ENCODE results near the gene MAGI2.

Gene MAGI2

DNA sequence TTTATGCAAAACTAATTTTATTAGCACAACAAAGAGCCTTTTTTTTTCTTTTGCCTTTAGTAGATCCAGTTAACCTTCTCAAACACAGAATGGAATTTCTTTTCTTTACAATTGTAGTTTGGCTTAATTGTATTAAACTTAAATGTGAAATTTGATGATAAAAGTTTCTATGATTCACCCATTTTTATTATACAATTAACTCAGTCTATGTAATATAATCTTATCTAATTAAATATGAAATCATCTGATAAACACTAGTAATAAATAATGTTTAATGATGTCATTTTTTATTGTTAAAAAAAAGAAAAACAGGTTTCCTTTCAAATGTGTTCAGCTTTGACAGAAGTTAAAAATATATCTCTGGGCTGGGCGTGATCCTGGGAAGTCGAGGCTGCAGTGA, 1095.8 kb downstream of the MAGI2 start:
- H4K20me1 ChIP-seq (ENCODE audit: low read depth, low read length): no peaks in the 10 kb centered on the region

DNA sequence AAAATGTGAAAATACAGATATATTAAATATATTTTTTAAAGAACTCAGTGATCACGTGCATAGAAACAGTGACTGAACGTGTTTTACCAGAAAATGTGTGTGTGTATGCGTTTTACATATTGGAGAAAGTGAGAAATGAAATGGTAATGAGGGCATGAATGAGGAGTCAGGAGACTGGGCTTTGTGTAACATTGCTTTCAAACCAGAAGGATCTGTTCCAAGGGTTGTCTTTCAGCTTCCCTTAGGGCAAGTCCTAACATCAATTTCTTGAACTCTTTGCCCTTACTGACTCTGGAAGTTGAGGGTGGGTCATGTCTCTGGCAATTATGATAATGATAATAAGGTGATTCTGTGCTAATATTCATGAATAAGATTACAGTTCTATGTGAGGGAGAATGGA, 1097.6 kb downstream of the MAGI2 start:
- Histone ChIP-seq H3K27ac (ENCODE audit: low read depth, low read length) (no peak overlapping the region), H3K4me2 (ENCODE audit: low read depth, low read length, poor library complexity, severe bottlenecking) (no peak overlapping the region)

More for the DNA sequence above, 1095.8 kb downstream of the MAGI2 start:
- H3K4me2 ChIP-seq (ENCODE audit: low read depth, low read length, poor library complexity, severe bottlenecking): no peak overlapping the region
- H3K36me3 ChIP-seq (ENCODE audit: low read length): no peaks in the 10 kb centered on the region
- no peak overlapping the region for H3K4me3 ChIP-seq (ENCODE audit: insufficient read depth, low read length, poor library complexity, severe bottlenecking)
- no peaks in the 10 kb centered on the region for H3K9me3 ChIP-seq (ENCODE audit: insufficient read depth, low read length)
- no peak overlapping the region for H2AFZ ChIP-seq (ENCODE audit: low read depth, low read length, severe bottlenecking)
- TF ChIP-seq EZH2phosphoT487 (conservative IDR thresholded peaks at IDR 0.05; ENCODE audit: low read length): no peak
- TF ChIP-seq, protein P1, sequence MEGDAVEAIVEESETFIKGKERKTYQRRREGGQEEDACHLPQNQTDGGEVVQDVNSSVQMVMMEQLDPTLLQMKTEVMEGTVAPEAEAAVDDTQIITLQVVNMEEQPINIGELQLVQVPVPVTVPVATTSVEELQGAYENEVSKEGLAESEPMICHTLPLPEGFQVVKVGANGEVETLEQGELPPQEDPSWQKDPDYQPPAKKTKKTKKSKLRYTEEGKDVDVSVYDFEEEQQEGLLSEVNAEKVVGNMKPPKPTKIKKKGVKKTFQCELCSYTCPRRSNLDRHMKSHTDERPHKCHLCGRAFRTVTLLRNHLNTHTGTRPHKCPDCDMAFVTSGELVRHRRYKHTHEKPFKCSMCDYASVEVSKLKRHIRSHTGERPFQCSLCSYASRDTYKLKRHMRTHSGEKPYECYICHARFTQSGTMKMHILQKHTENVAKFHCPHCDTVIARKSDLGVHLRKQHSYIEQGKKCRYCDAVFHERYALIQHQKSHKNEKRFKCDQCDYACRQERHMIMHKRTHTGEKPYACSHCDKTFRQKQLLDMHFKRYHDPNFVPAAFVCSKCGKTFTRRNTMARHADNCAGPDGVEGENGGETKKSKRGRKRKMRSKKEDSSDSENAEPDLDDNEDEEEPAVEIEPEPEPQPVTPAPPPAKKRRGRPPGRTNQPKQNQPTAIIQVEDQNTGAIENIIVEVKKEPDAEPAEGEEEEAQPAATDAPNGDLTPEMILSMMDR (IDR thresholded peaks at IDR 0.05; ENCODE audit: insufficient read depth, low read length, poor library complexity, severe bottlenecking): no peak
- no peaks in the 10 kb centered on the region for H3K27me3 ChIP-seq (ENCODE audit: low read length)
- no peaks in the 10 kb centered on the region for H3F3A ChIP-seq (ENCODE audit: insufficient read depth)
- H3K9me2 ChIP-seq (replicated peaks; ENCODE audit: insufficient read depth, low read length): no peaks in the 10 kb centered on the region
- no peak overlapping the region for H3K27ac ChIP-seq (ENCODE audit: low read depth, low read length)
- H3K9ac ChIP-seq (ENCODE audit: low read length): no peak overlapping the region
- no peaks in the 10 kb centered on the region for H3K79me2 ChIP-seq (ENCODE audit: insufficient read depth, low read length)

DNA sequence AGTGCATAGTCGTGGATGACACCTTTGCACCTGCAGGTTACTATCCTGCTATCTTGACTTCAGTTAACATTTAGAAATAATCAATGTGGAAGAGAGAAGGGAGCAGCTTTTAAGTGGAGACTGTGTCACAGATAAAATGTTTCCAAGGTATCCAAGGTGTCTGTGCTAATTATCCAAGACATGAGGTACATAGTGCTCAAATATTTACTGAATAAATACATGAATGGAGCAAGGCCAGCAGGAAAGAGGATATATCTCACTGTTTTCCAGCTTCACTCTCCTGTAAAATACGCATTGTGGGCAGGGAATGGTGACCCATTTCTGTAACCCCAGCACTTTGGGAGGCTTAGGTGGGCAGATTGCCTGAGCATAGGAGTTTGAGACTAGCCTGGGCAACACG, 1102.5 kb downstream of the MAGI2 start:
- H3K9me3 ChIP-seq (ENCODE audit: insufficient read depth, low read length): no peaks in the 10 kb centered on the region
- H4K20me1 ChIP-seq (ENCODE audit: low read depth, low read length): no peaks in the 10 kb centered on the region
- no peak overlapping the region for H2AFZ ChIP-seq (ENCODE audit: low read depth, low read length, severe bottlenecking)
- no peaks in the 10 kb centered on the region for H3F3A ChIP-seq (ENCODE audit: insufficient read depth)
- no peak for TF ChIP-seq EZH2phosphoT487 (conservative IDR thresholded peaks at IDR 0.05; ENCODE audit: low read length)
- TF ChIP-seq, protein P1 (IDR thresholded peaks at IDR 0.05; ENCODE audit: insufficient read depth, low read length, poor library complexity, severe bottlenecking): no peak
- no peak overlapping the region for H3K9ac ChIP-seq (ENCODE audit: low read length)
- no peaks in the 10 kb centered on the region for H3K27me3 ChIP-seq (ENCODE audit: low read length)
- H3K27ac ChIP-seq (ENCODE audit: low read depth, low read length): no peak overlapping the region
- no peaks in the 10 kb centered on the region for H3K36me3 ChIP-seq (ENCODE audit: low read length)
- no peaks in the 10 kb centered on the region for H3K9me2 ChIP-seq (replicated peaks; ENCODE audit: insufficient read depth, low read length)
- H3K79me2 ChIP-seq (ENCODE audit: insufficient read depth, low read length): no peaks in the 10 kb centered on the region
- no peak overlapping the region for H3K4me2 ChIP-seq (ENCODE audit: low read depth, low read length, poor library complexity, severe bottlenecking)
- H3K4me3 ChIP-seq (ENCODE audit: insufficient read depth, low read length, poor library complexity, severe bottlenecking): no peak overlapping the region

More for the DNA sequence above, 1097.6 kb downstream of the MAGI2 start:
- H3K79me2 ChIP-seq (ENCODE audit: insufficient read depth, low read length): no peaks in the 10 kb centered on the region
- H2AFZ ChIP-seq (ENCODE audit: low read depth, low read length, severe bottlenecking): no peak overlapping the region
- H3K9ac ChIP-seq (ENCODE audit: low read length): no peak overlapping the region
- no peaks in the 10 kb centered on the region for H4K20me1 ChIP-seq (ENCODE audit: low read depth, low read length)
- H3K9me3 ChIP-seq (ENCODE audit: insufficient read depth, low read length): no peaks in the 10 kb centered on the region
- no peaks in the 10 kb centered on the region for H3K27me3 ChIP-seq (ENCODE audit: low read length)
- no peaks in the 10 kb centered on the region for H3K36me3 ChIP-seq (ENCODE audit: low read length)
- H3K4me3 ChIP-seq (ENCODE audit: insufficient read depth, low read length, poor library complexity, severe bottlenecking): no peak overlapping the region
- no peaks in the 10 kb centered on the region for H3F3A ChIP-seq (ENCODE audit: insufficient read depth)
- H3K9me2 ChIP-seq (replicated peaks; ENCODE audit: insufficient read depth, low read length): no peaks in the 10 kb centered on the region
- no peak for TF ChIP-seq EZH2phosphoT487 (conservative IDR thresholded peaks at IDR 0.05; ENCODE audit: low read length)
- TF ChIP-seq, protein P1 (IDR thresholded peaks at IDR 0.05; ENCODE audit: insufficient read depth, low read length, poor library complexity, severe bottlenecking): no peak
